MCF 10A (cell line): Measurements from ENCODE around the gene TFAP2D. TPM values are rescaled to one million over a fixed set of nuclear protein-coding genes. Genes with fewer than 3 reads are reported as not detected.

Experiments used
- BruUV-seq: library from RNA; stranded (reverse); fragments of 400-500 nt; replicated peaks from 2 replicates; lab custom pipeline; 2021; lab: Mats Ljungman, UMichigan
- CTCF ChIA-PET: fragments of 300-600 bp; sonication (Branson Sonifier 250); formaldehyde crosslinking; extraction: SDS; loops from one replicate; lab custom pipeline; 2021; ENCODE audit warnings: antibody characterized with exemption, inconsistent platforms; lab: Yijun Ruan, JAX
- POLR2A ChIA-PET: fragments of 300-600, 350-650 bp; sonication (Branson Sonifier 250); formaldehyde crosslinking; extraction: SDS; loops from one replicate; lab custom pipeline; 2020; ENCODE audit warnings: antibody characterized with exemption, inconsistent platforms; lab: Yijun Ruan, JAX
- DNase-seq: peaks from one replicate; pipeline ENCODE4 v3.0.0-alpha.2; 2018; ENCODE audit not compliant: unreplicated experiment
- H3K27ac Mint-ChIP-seq: one replicate; pipeline ENCODE4 v1.8.0; 2022; ENCODE audit warnings: mild to moderate bottlenecking, low read depth, mixed read lengths; ENCODE audit not compliant: unreplicated experiment
- H3K27me3 Mint-ChIP-seq: one replicate; pipeline ENCODE4 v1.8.0; 2022; ENCODE audit warnings: mixed read lengths; ENCODE audit not compliant: insufficient read depth, unreplicated experiment
- H3K36me3 Mint-ChIP-seq: one replicate; pipeline ENCODE4 v1.8.0; 2022; ENCODE audit warnings: mild to moderate bottlenecking, moderate library complexity, mixed read lengths; ENCODE audit not compliant: insufficient read depth, unreplicated experiment
- H3K4me1 Mint-ChIP-seq: one replicate; pipeline ENCODE4 v1.8.0; 2022; ENCODE audit warnings: mixed read lengths; ENCODE audit not compliant: insufficient read depth, unreplicated experiment
- H3K4me3 Mint-ChIP-seq: one replicate; pipeline ENCODE4 v1.8.0; 2022; ENCODE audit warnings: mild to moderate bottlenecking, moderate library complexity, mixed read lengths; ENCODE audit not compliant: unreplicated experiment
- H3K9me3 Mint-ChIP-seq: one replicate; pipeline ENCODE4 v1.8.0; 2022; ENCODE audit warnings: mixed read lengths; ENCODE audit not compliant: unreplicated experiment
- intact Hi-C: fragments of 100-400 bp; cut with micrococcal nuclease; formaldehyde crosslinking; loops from 2 replicates; pipeline ENCODE4 v1.14.1; 2022
- total RNA-seq: library from RNA; stranded (reverse); gene quantifications from 2 replicates; pipeline ENCODE4 v1.2.3, GENCODE V29; 2022
- TF ChIP-seq, protein P1 (sequence below): fragments of 200-600 bp; IDR thresholded peaks from one replicate; pipeline ENCODE4 v1.8.0; 2022; ENCODE audit warnings: antibody characterized with exemption, mild to moderate bottlenecking; ENCODE audit not compliant: unreplicated experiment

Gene TFAP2D
- total RNA-seq, 1 experiment from 2014 or later: not detected

DNA sequence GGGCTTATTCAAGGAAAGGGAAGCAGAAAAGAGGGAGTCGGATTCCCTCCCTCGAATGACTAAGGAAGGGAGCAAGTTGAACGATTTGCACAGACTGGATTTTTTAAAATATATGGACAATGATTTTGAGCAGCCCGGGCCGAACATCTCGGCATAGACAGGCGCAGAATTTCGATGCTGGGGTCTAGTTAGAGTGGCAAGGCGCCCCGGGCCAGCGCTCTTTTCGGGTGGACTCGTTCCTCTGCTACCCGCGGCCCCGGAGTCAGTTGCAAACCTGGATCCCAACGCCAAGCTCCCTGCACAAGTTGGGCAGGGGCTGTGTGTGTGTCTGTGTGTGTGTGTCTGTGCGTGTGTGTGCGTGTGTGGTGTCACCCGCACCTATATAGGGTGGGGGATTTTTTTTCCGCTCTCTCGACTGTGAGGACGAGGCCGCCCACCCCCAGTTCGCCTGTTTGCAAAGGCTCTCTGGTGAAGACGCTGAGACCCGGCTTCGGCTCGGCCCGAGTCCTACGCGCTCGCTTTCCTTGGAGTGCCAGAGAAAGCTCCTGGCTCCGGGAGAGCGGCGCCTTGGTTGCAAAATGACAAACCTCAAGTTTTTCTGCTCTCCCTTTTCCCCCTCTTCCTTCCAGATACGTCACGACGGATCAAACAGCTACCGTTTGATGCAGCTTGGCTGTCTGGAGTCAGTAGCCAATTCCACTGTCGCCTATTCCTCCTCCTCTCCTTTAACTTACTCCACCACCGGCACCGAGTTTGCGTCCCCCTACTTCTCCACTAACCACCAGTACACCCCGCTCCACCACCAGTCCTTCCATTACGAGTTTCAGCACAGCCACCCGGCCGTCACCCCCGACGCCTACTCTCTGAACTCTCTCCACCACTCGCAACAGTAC, 1.4 kb downstream of the TFAP2D start:
- Mint-ChIP-seq H3K36me3 (peaks cover 4% of the 10 kb centered on the region), H3K4me1 (no peaks in the 10 kb centered on the region), H3K27me3 (peaks cover 63% of the 10 kb centered on the region), H3K9me3 (peaks cover 18% of the 10 kb centered on the region), H3K4me3 (no peak overlapping the region), H3K27ac (no peak overlapping the region)
- DNase-seq: no peak
- ChIA-PET POLR2A (no interaction called here), CTCF (no interaction called here)
- intact Hi-C loops: no loop called here
- no TSS peak for BruUV-seq
- TF ChIP-seq, protein P1, sequence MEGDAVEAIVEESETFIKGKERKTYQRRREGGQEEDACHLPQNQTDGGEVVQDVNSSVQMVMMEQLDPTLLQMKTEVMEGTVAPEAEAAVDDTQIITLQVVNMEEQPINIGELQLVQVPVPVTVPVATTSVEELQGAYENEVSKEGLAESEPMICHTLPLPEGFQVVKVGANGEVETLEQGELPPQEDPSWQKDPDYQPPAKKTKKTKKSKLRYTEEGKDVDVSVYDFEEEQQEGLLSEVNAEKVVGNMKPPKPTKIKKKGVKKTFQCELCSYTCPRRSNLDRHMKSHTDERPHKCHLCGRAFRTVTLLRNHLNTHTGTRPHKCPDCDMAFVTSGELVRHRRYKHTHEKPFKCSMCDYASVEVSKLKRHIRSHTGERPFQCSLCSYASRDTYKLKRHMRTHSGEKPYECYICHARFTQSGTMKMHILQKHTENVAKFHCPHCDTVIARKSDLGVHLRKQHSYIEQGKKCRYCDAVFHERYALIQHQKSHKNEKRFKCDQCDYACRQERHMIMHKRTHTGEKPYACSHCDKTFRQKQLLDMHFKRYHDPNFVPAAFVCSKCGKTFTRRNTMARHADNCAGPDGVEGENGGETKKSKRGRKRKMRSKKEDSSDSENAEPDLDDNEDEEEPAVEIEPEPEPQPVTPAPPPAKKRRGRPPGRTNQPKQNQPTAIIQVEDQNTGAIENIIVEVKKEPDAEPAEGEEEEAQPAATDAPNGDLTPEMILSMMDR: no peak

DNA sequence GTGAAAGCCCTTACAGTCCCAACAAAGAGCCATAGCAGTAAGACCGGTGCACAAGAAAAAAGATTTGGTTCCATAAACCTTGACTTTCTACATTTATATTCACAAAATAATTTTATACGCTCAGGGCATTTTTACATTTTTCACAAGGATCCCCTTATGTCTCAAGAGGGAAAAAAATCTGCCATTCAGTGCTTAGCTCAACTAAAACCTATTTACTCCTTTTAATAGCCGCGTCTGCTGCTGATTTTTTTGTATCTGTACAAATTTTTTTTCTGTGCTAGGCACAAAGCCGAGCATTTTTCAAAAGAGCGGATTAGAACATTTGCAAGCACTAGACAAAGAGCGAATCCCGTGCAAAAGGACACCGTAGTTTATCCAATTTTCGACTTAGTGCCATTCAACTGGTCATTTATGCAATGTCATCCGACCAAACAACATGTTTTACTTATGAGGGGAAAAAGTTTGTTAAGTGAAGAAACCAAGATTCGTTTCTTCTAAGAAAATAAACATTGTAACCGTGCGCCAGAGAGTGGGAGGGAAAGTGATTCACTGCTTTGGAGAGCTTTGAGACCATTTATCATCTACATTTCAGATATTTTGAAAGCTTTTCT, 3.7 kb downstream of the TFAP2D start:
- Mint-ChIP-seq H3K27me3 (peaks cover 54% of the 10 kb centered on the region), H3K4me1 (no peaks in the 10 kb centered on the region), H3K27ac (no peak overlapping the region), H3K36me3 (peaks cover 4% of the 10 kb centered on the region), H3K4me3 (no peak overlapping the region), H3K9me3 (peaks cover 14% of the 10 kb centered on the region)
- peak; percentile 4 for DNase-seq
- no TSS peak for BruUV-seq
- ChIA-PET CTCF (interaction anchor here (0.6 kb wide), 1 partner anchor 17 kb away, joined by 3 read pairs; no protein-coding TSS in a partner anchor), POLR2A (interaction anchor here (0.6 kb wide), 1 partner anchor 572 kb away, joined by 3 read pairs; no protein-coding TSS in a partner anchor)
- TF ChIP-seq, protein P1: no peak
- intact Hi-C loops: no loop called here

DNA sequence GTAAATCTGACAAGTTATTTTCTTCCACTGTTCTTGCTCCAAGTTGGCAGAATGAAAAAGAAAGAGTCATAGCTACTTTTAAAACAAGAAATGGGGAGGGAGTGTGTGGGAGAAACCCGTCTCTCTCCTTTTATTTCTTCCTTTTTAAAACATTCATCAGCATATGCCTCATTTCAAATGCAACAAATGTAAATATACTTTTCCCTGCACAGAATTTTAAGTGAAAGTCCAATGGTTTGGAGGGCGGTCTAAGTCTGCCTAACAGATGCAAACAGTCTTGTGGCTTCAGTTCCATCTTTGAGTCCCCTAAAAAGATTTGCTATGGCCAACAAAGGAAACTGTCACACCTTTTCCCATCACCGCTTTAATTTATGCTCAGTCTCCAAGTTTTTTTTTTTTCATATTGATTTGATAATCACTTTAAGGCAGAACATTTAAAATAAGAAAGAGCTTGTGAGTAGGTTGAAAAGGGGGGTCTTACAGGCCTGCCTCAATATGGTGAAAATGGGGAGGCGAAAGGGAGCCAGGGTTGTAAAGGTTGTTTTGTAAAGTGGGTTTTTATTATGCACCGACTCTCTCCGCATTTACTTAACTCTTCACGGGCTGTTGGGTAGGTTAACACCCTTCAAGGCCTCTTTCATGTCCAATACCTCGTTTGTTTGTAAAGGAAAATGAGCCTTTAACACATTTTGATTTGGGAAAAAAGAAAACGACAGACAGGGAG, 4.6 kb downstream of the TFAP2D start:
- no peak overlapping the region for H3K4me3 Mint-ChIP-seq
- H3K27ac Mint-ChIP-seq: no peak overlapping the region
- no peak for DNase-seq
- no peaks in the 10 kb centered on the region for H3K4me1 Mint-ChIP-seq
- peaks cover 4% of the 10 kb centered on the region for H3K36me3 Mint-ChIP-seq
- BruUV-seq: no TSS peak
- intact Hi-C loops: no loop called here
- CTCF ChIA-PET: interaction anchor here (0.6 to 0.7 kb wide), 3 partner anchors 16 to 94 kb away, joined by 3 read pairs; no protein-coding TSS in a partner anchor
- POLR2A ChIA-PET: no interaction called here
- peaks cover 14% of the 10 kb centered on the region for H3K9me3 Mint-ChIP-seq
- TF ChIP-seq, protein P1: no peak
- peaks cover 54% of the 10 kb centered on the region for H3K27me3 Mint-ChIP-seq
